ENCODE results near the gene LRRC15.

Gene LRRC15

GRCh38 chr3:194316918-194317317 lies 52.6 kb downstream of the LRRC15 start:
- TF ChIP-seq EZH2phosphoT487 (IDR thresholded peaks at IDR 0.05; ENCODE audit: borderline replicate concordance, low read length), result no peak
- no peak for TF ChIP-seq CTCF (IDR thresholded peaks at IDR 0.05; ENCODE audit: low read depth, low read length, poor library complexity, severe bottlenecking)
- Histone ChIP-seq H3F3A (ENCODE audit: control insufficient read depth, insufficient read depth) (no peaks in the 10 kb centered on the region), H3K79me2 (ENCODE audit: control insufficient read depth, low read length) (no peaks in the 10 kb centered on the region), H3K4me2 (ENCODE audit: low read length) (no peak overlapping the region), H3K4me1 (ENCODE audit: control insufficient read depth, low read length) (peaks cover 7% of the 10 kb centered on the region), H3K36me3 (ENCODE audit: control insufficient read depth, low read length) (no peaks in the 10 kb centered on the region), H4K20me1 (ENCODE audit: control insufficient read depth, insufficient read depth, low read depth, low read length) (peaks cover 8% of the 10 kb centered on the region; the same call in 1 of the 2 replicates), H3K27ac (ENCODE audit: low read depth, low read length) (no peak overlapping the region), H3K9me3 (ENCODE audit: control insufficient read depth, insufficient read depth, low read length) (peaks cover 10% of the 10 kb centered on the region), H3K4me3 (ENCODE audit: low read length) (no peak overlapping the region), H3K9me2 (replicated peaks; ENCODE audit: control insufficient read depth, low read length) (no peaks in the 10 kb centered on the region), H3K27me3 (ENCODE audit: control insufficient read depth, low read length) (peaks cover 83% of the 10 kb centered on the region)

- Histone ChIP-seq H3K79me2 (ENCODE audit: control insufficient read depth, low read length) (no peaks in the 10 kb centered on the region), H3K4me3 (ENCODE audit: low read length) (0 out of 2 replicates have a peak overlapping the region, but pooled peaks have one; percentile 28), H4K20me1 (ENCODE audit: control insufficient read depth, insufficient read depth, low read depth, low read length) (peaks cover 8% of the 10 kb centered on the region; the same call in 1 of the 2 replicates), H3K4me1 (ENCODE audit: control insufficient read depth, low read length) (peaks cover 7% of the 10 kb centered on the region), H3K27me3 (ENCODE audit: control insufficient read depth, low read length) (peaks cover 92% of the 10 kb centered on the region), H3K9me2 (replicated peaks; ENCODE audit: control insufficient read depth, low read length) (no peaks in the 10 kb centered on the region), H3K9me3 (ENCODE audit: control insufficient read depth, insufficient read depth, low read length) (peaks cover 10% of the 10 kb centered on the region), H3K27ac (ENCODE audit: low read depth, low read length) (no peak overlapping the region), H3F3A (ENCODE audit: control insufficient read depth, insufficient read depth) (no peaks in the 10 kb centered on the region), H3K36me3 (ENCODE audit: control insufficient read depth, low read length) (no peaks in the 10 kb centered on the region), H3K4me2 (ENCODE audit: low read length) (peak overlapping the region; percentile 59)
- TF ChIP-seq CTCF (IDR thresholded peaks at IDR 0.05; ENCODE audit: low read depth, low read length, poor library complexity, severe bottlenecking), result no peak
Measured at GRCh38 chr3:194315965-194316361, 53.6 kb downstream of the LRRC15 start.

- H3K36me3 ChIP-seq (ENCODE audit: control insufficient read depth, low read length), result no peaks in the 10 kb centered on the region
- no peaks in the 10 kb centered on the region for H3K9me2 ChIP-seq (replicated peaks; ENCODE audit: control insufficient read depth, low read length)
- H4K20me1 ChIP-seq (ENCODE audit: control insufficient read depth, insufficient read depth, low read depth, low read length), result peaks cover 11% of the 10 kb centered on the region
- no peaks in the 10 kb centered on the region for H3F3A ChIP-seq (ENCODE audit: control insufficient read depth, insufficient read depth)
- peak overlapping the region; percentile 28; the same call in 1 of the 2 replicates for H3K4me3 ChIP-seq (ENCODE audit: low read length)
- peak overlapping the region; percentile 59 for H3K4me2 ChIP-seq (ENCODE audit: low read length)
- H3K79me2 ChIP-seq (ENCODE audit: control insufficient read depth, low read length), result no peaks in the 10 kb centered on the region
- H3K27me3 ChIP-seq (ENCODE audit: control insufficient read depth, low read length), result peaks cover 94% of the 10 kb centered on the region
- peaks cover 7% of the 10 kb centered on the region for H3K4me1 ChIP-seq (ENCODE audit: control insufficient read depth, low read length)
- H3K9me3 ChIP-seq (ENCODE audit: control insufficient read depth, insufficient read depth, low read length), result peaks cover 10% of the 10 kb centered on the region
- TF ChIP-seq EZH2phosphoT487 (IDR thresholded peaks at IDR 0.05; ENCODE audit: borderline replicate concordance, low read length) (no peak), CTCF (IDR thresholded peaks at IDR 0.05; ENCODE audit: low read depth, low read length, poor library complexity, severe bottlenecking) (peak; percentile 81)
- no peak overlapping the region for H3K27ac ChIP-seq (ENCODE audit: low read depth, low read length)
Measured at GRCh38 chr3:194315088-194315964, 54.2 kb downstream of the LRRC15 start.

Measured in DOHH2 (cell line).